PFSK-1 (cell line): ENCODE measurements around the gene KCNIP1.

ENCODE experiments used
- POLR2AphosphoS5 ChIP-seq: IDR thresholded peaks from 2 replicates; pipeline ENCODE4 v1.6.1; 2012; ENCODE audit warnings: low read depth, mild to moderate bottlenecking, control low read depth, low read length, moderate library complexity
- REST ChIP-seq, 2 experiments: IDR thresholded peaks; 2 replicates each; pipeline versions ENCODE4 v1.6.1 to v1.8.0; 2011 to 2012; ENCODE audit warnings: low read depth in 2 of 2, low read length in 2 of 2, control low read depth in 1 of 2, inconsistent platforms in 1 of 2, mild to moderate bottlenecking in 1 of 2, moderate library complexity in 1 of 2; ENCODE audit not compliant: insufficient read depth in 1 of 2
- SIN3A ChIP-seq: IDR thresholded peaks from 2 replicates; pipeline ENCODE4 v1.6.1; 2012; ENCODE audit warnings: mild to moderate bottlenecking, low read length, moderate library complexity, borderline replicate concordance; ENCODE audit not compliant: insufficient read depth
- TAF1 ChIP-seq: IDR thresholded peaks from 2 replicates; pipeline ENCODE4 v1.6.1; 2012; ENCODE audit warnings: low read length, control low read depth, borderline replicate concordance; ENCODE audit not compliant: insufficient read depth

GRCh38 chr5:170525470-170526211, 21.8 kb downstream of the KCNIP1 start:
- TF ChIP-seq POLR2AphosphoS5 (no peak), TAF1 (no peak), SIN3A (no peak), REST (IDR thresholded peaks at IDR 0.05; ENCODE audit: insufficient read depth in 1 of 2, low read depth in 2 of 2, low read length in 2 of 2) (no peak)
